ENCODE data around the gene GJB5.

Gene GJB5

DNA sequence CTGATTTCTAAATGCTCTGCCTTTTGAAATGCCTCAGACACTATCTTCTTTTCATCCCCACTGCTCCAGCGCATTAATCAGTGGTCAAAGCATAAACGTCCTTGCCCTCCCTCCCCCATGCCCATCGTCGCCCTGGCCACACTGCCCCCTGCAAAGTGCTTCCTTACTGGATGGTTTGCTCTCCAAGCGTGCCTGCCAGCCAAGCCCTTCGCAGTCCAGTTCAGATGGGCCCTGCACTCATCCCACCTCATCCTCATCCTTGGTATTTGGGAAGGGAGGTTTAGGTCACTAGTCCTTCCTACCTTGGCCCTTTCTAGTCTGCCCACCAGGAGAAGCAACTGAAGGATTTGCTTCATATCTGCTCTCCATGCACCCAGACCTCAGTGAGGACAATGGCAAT lies 41.1 kb downstream of the GJB5 start:
- DNase-seq: no peak

DNA sequence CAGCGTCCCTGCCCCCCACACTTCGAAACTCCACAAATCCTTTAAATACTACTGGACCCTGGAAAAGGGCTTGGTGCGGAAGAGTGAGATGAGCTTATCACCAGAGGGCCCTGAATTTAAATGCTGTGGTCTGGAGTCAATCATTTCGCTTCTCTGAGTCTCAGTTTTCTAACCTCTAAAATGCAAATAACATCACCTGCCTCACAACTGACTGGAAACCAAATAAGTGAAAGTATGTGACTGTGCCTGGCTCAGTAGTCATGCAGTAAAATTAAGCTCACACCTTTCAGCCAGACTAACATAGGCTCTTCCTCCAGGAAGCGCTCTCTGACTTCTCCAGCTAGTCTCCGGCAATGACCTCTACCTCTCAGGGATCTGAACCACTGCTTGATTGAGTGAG lies 42.1 kb downstream of the GJB5 start:
- DNase-seq: no peak

DNA sequence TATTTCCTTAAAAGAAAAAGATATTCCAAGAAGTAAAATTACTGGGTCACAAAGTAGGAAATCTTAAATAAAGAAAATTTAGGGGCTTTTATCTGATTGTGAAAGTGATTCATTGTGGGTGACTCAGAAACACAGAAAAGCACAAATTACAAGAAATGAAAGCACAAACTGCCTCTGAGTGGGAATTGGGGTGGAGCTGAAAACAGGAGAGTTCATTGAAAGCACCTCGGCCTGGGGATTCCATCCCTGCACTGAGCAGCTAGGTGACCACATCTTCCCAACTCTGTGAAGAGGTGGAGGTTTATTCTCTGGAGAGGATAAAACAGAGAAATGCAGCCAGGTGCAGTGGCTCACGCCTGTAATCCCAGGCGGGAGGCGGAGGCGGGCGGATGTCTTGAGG lies 45.4 kb downstream of the GJB5 start:
- no peak for DNase-seq

DNA sequence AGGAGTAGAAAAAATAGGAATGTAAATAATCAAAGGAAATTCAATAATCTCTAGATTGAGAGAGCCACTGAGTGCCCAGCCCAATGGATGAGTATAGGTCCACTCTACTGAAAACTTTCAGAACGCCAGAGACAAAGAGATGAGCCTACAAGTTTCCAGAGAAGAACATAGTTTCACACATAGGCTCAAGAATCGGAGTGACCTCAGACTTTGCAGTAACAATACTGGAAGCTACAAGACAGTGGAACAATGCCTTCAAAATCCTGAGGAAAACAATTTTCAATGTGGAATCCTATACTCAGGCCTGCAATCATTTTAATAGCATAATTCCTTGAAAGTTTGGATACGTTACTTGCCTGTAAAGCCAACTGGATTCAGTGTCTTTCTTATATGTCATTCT lies 48.9 kb downstream of the GJB5 start:
- DNase-seq: no peak

DNA sequence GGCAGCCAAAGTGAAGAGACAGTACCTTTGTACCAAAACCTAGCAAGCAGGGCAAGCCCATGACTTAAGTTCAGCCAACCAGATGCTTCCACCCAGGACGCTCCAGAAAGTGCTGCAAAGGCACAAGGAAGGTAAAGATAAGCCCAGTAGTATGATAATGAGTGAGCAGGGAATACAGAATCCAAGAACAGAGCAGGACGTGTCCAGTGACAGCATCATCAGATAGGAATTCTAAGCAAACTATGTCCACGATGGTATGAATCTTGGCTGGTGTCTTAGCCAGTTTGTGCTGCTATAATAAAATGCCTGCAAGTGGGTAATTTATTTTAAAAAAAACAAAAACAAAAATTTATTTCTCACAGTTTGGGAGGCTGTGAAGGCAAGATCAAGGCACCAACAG lies 51.5 kb downstream of the GJB5 start:
- DNase-seq: no peak

Data from inflammatory macrophage (primary cell).